Right lobe of liver (tissue), 6 donors: ENCODE results near the gene ABL2. TPM values are rescaled to one million over a fixed set of nuclear protein-coding genes. Genes with fewer than 3 reads are reported as not detected.
A peak's percentile ranks its signal among the peaks of the same experiment; 100 is the strongest.
"Not testable (repeated sequence)": the region's sequence is repeated elsewhere in the genome, so short reads cannot be mapped to it uniquely, and the experiment has no call there.

Experiments
- ATAC-seq, 4 donors: fragments of 200-7000 bp; cut with Tn5 transposase; one replicate each; pipeline ENCODE4 v1.9.1; 2020; ENCODE audit warnings: mild to moderate bottlenecking in 4 of 4, moderate library complexity in 4 of 4
- DNase-seq, 3 donors: peaks; one replicate each; pipeline ENCODE4 v3.0.0-alpha.2; 2020
- H3K27ac ChIP-seq, 3 donors: fragments of 200-600 bp; one replicate each; pipeline ENCODE4 v1.8.0; 2022
- H3K27me3 ChIP-seq, 2 donors: fragments of 200-600 bp; one replicate each; pipeline ENCODE4 v1.8.0; 2022
- H3K36me3 ChIP-seq, 4 donors: fragments of 200-600 bp; sonication (generic) in 1 of 4; one replicate each; pipeline versions ENCODE4 v1.5.1 to v1.8.0; 2017 to 2022; ENCODE audit warnings: control low read depth in 1 of 4
- H3K4me1 ChIP-seq, 4 donors: fragments of 200-600 bp; sonication (generic) in 1 of 4; one replicate each; pipeline versions ENCODE4 v1.5.1 to v1.8.0; 2017 to 2022; ENCODE audit warnings: control low read depth in 1 of 4
- H3K4me3 ChIP-seq, 3 donors: fragments of 200-600 bp; one replicate each; pipeline ENCODE4 v1.8.0; 2022
- H3K9me3 ChIP-seq, 4 donors: fragments of 200-600 bp; sonication (generic) in 1 of 4; one replicate each; pipeline versions ENCODE4 v1.5.1 to v1.8.0; 2017 to 2022; ENCODE audit warnings: control low read depth in 1 of 4
- CTCF ChIP-seq, 4 donors: fragments of 200-600 bp in 3 of 4; fragments of 450-650 bp in 1 of 4; IDR thresholded peaks; one replicate each; pipeline versions ENCODE4 v1.5.1 to v1.8.0; 2016 to 2022; ENCODE audit warnings: antibody characterized with exemption in 4 of 4, mild to moderate bottlenecking in 2 of 4
- POLR2A ChIP-seq: fragments of 450-650 bp; IDR thresholded peaks from one replicate; pipeline ENCODE4 v1.6.1; 2017; ENCODE audit warnings: antibody characterized with exemption, mild to moderate bottlenecking
- WGBS: methylation state at CpG from one replicate; pipeline ENCODE4 v1.1.6; 2018; ENCODE audit warnings: low coverage, low lambda C conversion rate; ENCODE audit not compliant: insufficient coverage; ENCODE audit errors: missing lambda C conversion rate; 5-methylcytosine and 5-hydroxymethylcytosine counted together
- intact Hi-C, 2 donors: fragments of 100-400 bp; cut with DNase I; formaldehyde crosslinking; loops; one replicate each; pipeline versions ENCODE4 v1.11.2 to v1.14.1; 2022
- total RNA-seq, 6 experiments: library from RNA; depleted of rRNA in 2 of 6; stranded (reverse); fragments of >200 nt in 2 of 6; fragmentation: NEBNext Ultra II Directional in 3 of 6; extraction: Animal tissue kit (Norgen Biotek cat#: 25700) in 3 of 6; gene quantifications; one replicate each; pipeline versions ENCODE4 v1.1.0 to v1.2.4, GENCODE V29; 2016 to 2023
- donor health status: DM: no; HTN: yes; CAD: no.
- donor health status: DM: no; HTN: no; CAD: no.
- donor health status: DM: no; HTN: no; CAD: no.
- donor health status: DM: no; HTN: yes; CAD: no.
- donor health status: DM: no; HTN: yes; CAD: no.

The ABL2 gene
- total RNA-seq, 6 experiments from 2014 or later = 3.8 to 7.7 (median 5.6) TPM

- Histone ChIP-seq H3K27ac (no peak overlapping the region), H3K27me3 (no peaks in the 10 kb centered on the region), H3K36me3 (no peaks in the 10 kb centered on the region), H3K4me3 (no peak overlapping the region), H3K9me3 (no peaks in the 10 kb centered on the region), H3K4me1 (peaks cover 0 to 22% (median 0%) of the 10 kb centered on the region in 4 donors)
- TF ChIP-seq POLR2A (no peak), CTCF (IDR thresholded peaks at IDR 0.05) (no peak)
- intact Hi-C loops = no loop called here
- ATAC-seq = peak in 2 of 4 donors; percentile 14 to 52
- DNase-seq = no peak
These were observed 2.7 kb downstream of the ABL2 start for GRCh38 chr1:179226738-179227137.

- H3K36me3 ChIP-seq, ATAC-seq, H3K27ac ChIP-seq, DNase-seq, H3K27me3 ChIP-seq, intact Hi-C loops, H3K9me3 ChIP-seq, H3K4me3 ChIP-seq: not testable (repeated sequence)
- H3K4me1 ChIP-seq = peaks cover 0 to 18% (median 0%) of the 10 kb centered on the region in 4 donors
- WGBS = 86% methylated on average over 7 of the region's 8 CpGs
These were observed 5.0 kb downstream of the ABL2 start for GRCh38 chr1:179224466-179224865.

GRCh38 chr1:179221121-179221520, 8.4 kb downstream of the ABL2 start:
- H3K27me3 ChIP-seq, H3K27ac ChIP-seq, DNase-seq, H3K9me3 ChIP-seq, ATAC-seq, intact Hi-C loops, H3K36me3 ChIP-seq, H3K4me3 ChIP-seq: not testable (repeated sequence)
- H3K4me1 ChIP-seq = peaks cover 0 to 25% (median 0%) of the 10 kb centered on the region in 4 donors
- whole genome bisulfite sequencing = 74% methylated on average over 6 of the region's 7 CpGs

GRCh38 chr1:179217943-179218507, 11.5 kb downstream of the ABL2 start:
- WGBS = 41% methylated on average over 5 of the region's 5 CpGs
- Histone ChIP-seq H3K27ac (peak overlapping the region in 2 of 3 donors; percentile 42 to 72), H3K4me1 (peaks cover 0 to 29% (median 0%) of the 10 kb centered on the region in 4 donors), H3K27me3 (no peaks in the 10 kb centered on the region), H3K9me3 (no peaks in the 10 kb centered on the region), H3K4me3 (no peak overlapping the region), H3K36me3 (no peaks in the 10 kb centered on the region)
- DNase-seq (no peak), ATAC-seq (peak; percentile 42 to 87 (median 73))
- TF ChIP-seq CTCF (IDR thresholded peaks at IDR 0.05) = no peak
- intact Hi-C loops = no loop called here

GRCh38 chr1:179213317-179213716, 16.2 kb downstream of the ABL2 start:
- ATAC-seq, intact Hi-C loops, H3K9me3 ChIP-seq, DNase-seq, H3K4me3 ChIP-seq, H3K27ac ChIP-seq, H3K36me3 ChIP-seq, H3K27me3 ChIP-seq: not testable (repeated sequence)
- peaks cover 0 to 21% (median 0%) of the 10 kb centered on the region in 4 donors for H3K4me1 ChIP-seq
- WGBS = 86% methylated on average over 1 of the region's 3 CpGs

- no peak for ATAC-seq
- no peak overlapping the region for H3K27ac ChIP-seq
- 88% methylated on average over 1 of the region's 1 CpG for WGBS
- intact Hi-C loops = no loop called here
- peaks cover 0 to 12% (median 0%) of the 10 kb centered on the region in 4 donors for H3K4me1 ChIP-seq
- TF ChIP-seq POLR2A (no peak), CTCF (IDR thresholded peaks at IDR 0.05) (no peak)
- DNase-seq = no peak
- H3K9me3 ChIP-seq = no peaks in the 10 kb centered on the region
- no peak overlapping the region for H3K4me3 ChIP-seq
- no peaks in the 10 kb centered on the region for H3K27me3 ChIP-seq
- H3K36me3 ChIP-seq = no peaks in the 10 kb centered on the region
These were observed 20.6 kb downstream of the ABL2 start for GRCh38 chr1:179208681-179209477.
